Cardiac muscle cell (in vitro differentiated cells and primary cell): ENCODE data around the gene SEMA5B. TPM values are rescaled to one million over a fixed set of nuclear protein-coding genes. Genes with fewer than 3 reads are reported as not detected.

ENCODE experiments used
- DNase-seq, 2 donors: peaks; one replicate each; pipeline versions ENCODE4 v3.0.0 to v3.0.0-alpha.2; 2010 to 2017; ENCODE audit warnings: low read depth in 1 of 2, low spot score in 1 of 2
- H3K27ac ChIP-seq: fragments of 200-600 bp; sonication (generic); 2 replicates; pipeline ENCODE4 v1.5.1; 2016
- H3K27me3 ChIP-seq: fragments of 200-600 bp; sonication (generic); 2 replicates; pipeline ENCODE4 v1.6.0; 2016; ENCODE audit warnings: control low read depth
- H3K36me3 ChIP-seq: fragments of 200-600 bp; sonication (generic); 2 replicates; pipeline ENCODE4 v1.5.1; 2016; ENCODE audit warnings: control low read depth
- H3K4me1 ChIP-seq: fragments of 200-600 bp; sonication (generic); 2 replicates; pipeline ENCODE4 v1.8.1; 2017; ENCODE audit warnings: low read depth, mild to moderate bottlenecking, mixed run types
- H3K4me3 ChIP-seq: fragments of 200-600 bp; sonication (generic); 2 replicates; pipeline ENCODE4 v1.5.1; 2016; ENCODE audit warnings: mild to moderate bottlenecking
- H3K9me3 ChIP-seq: fragments of 200-600 bp; sonication (generic); 2 replicates; pipeline ENCODE4 v1.5.1; 2017; ENCODE audit warnings: low read depth, mild to moderate bottlenecking, control low read depth
- CTCF ChIP-seq: IDR thresholded peaks from 2 replicates; pipeline ENCODE4 v1.5.1; 2012; ENCODE audit warnings: low read depth, mild to moderate bottlenecking, low read length
- polyA plus RNA-seq: library from polyadenylated mRNA; unstranded; fragments of >200 nt; fragmentation: Nextera tagmentation; extraction: Ambion mirVana; gene quantifications from 2 replicates; pipeline ENCODE4 v1.2.1, GENCODE V29; 2016
- total RNA-seq: library from RNA; depleted of rRNA; stranded (reverse); fragments of >200 nt; gene quantifications from 2 replicates; pipeline ENCODE4 v1.2.3, GENCODE V29; 2016

The SEMA5B gene
- total and polyA plus RNA-seq, 2 experiments from 2014 or later, result 2.3 to 4.4 TPM

GRCh38 chr3:122882361-122882947 lies 145.1 kb downstream of the SEMA5B start:
- TF ChIP-seq CTCF, result no peak
- Histone ChIP-seq H3K36me3 (no peaks in the 10 kb centered on the region), H3K9me3 (no peaks in the 10 kb centered on the region), H3K4me3 (no peak overlapping the region), H3K27ac (no peak overlapping the region), H3K27me3 (no peaks in the 10 kb centered on the region), H3K4me1 (no peaks in the 10 kb centered on the region)
- DNase-seq, result no peak

GRCh38 chr3:122880624-122881023 lies 146.9 kb downstream of the SEMA5B start:
- H3K27ac ChIP-seq, result no peak overlapping the region
- H3K36me3 ChIP-seq, result no peaks in the 10 kb centered on the region
- DNase-seq, result no peak
- H3K4me3 ChIP-seq, result no peak overlapping the region
- no peaks in the 10 kb centered on the region for H3K9me3 ChIP-seq
- no peak for TF ChIP-seq CTCF
- no peaks in the 10 kb centered on the region for H3K27me3 ChIP-seq
- no peaks in the 10 kb centered on the region for H3K4me1 ChIP-seq

GRCh38 chr3:122880173-122880572 lies 147.4 kb downstream of the SEMA5B start:
- no peak for DNase-seq
- Histone ChIP-seq H3K36me3 (no peaks in the 10 kb centered on the region), H3K9me3 (no peaks in the 10 kb centered on the region), H3K4me3 (no peak overlapping the region), H3K27ac (no peak overlapping the region), H3K27me3 (no peaks in the 10 kb centered on the region), H3K4me1 (no peaks in the 10 kb centered on the region)
- no peak for TF ChIP-seq CTCF

GRCh38 chr3:122875547-122876127 lies 151.9 kb downstream of the SEMA5B start:
- no peak for DNase-seq
- Histone ChIP-seq H3K27me3 (no peaks in the 10 kb centered on the region), H3K36me3 (no peaks in the 10 kb centered on the region), H3K4me1 (no peaks in the 10 kb centered on the region), H3K4me3 (no peak overlapping the region), H3K27ac (no peak overlapping the region), H3K9me3 (no peaks in the 10 kb centered on the region)
- no peak for TF ChIP-seq CTCF

GRCh38 chr3:122873741-122874515 lies 153.6 kb downstream of the SEMA5B start:
- Histone ChIP-seq H3K36me3 (no peaks in the 10 kb centered on the region), H3K9me3 (no peaks in the 10 kb centered on the region), H3K4me3 (no peak overlapping the region), H3K4me1 (no peaks in the 10 kb centered on the region), H3K27me3 (no peaks in the 10 kb centered on the region), H3K27ac (no peak overlapping the region)
- no peak for DNase-seq
- no peak for TF ChIP-seq CTCF
